ENCODE results near the gene NAA60.

Gene NAA60

GRCh38 chr16:3443108-3444031 is at the start of gene NAA60, which contains the start of gene ZNF597:
Gene NAA60, plus strand, starts transcription at chr16:3443680. Its CDS starts 32,548 bp downstream, at chr16:3476228.
Gene ZNF597, minus strand, starts transcription at chr16:3443504. Its CDS starts 351 bp downstream, at chr16:3443153.
- peak; percentile 60 for DNase-seq (ENCODE audit: insufficient read length, low spot score)

GRCh38 chr16:3400446-3400778 is 43.1 kb upstream of the NAA60 start:
- DNase-seq (ENCODE audit: insufficient read length, low spot score) (no peak), FAIRE-seq (no peak)

More at GRCh38 chr16:3443108-3444031, at the start of gene NAA60, which contains the start of gene ZNF597:
- peak; percentile 95 for FAIRE-seq

GRCh38 chr16:3400779-3401688 is 42.4 kb upstream of the NAA60 start, which contains the start of the genes ZNF174 and ZSCAN32:
Gene ZNF174, plus strand, starts transcription at chr16:3401215. Its CDS starts 790 bp downstream, at chr16:3402005.
Gene ZSCAN32, minus strand, starts transcription at chr16:3401004. Its CDS starts 3,447 bp downstream, at chr16:3397557.
- FAIRE-seq (peak; percentile 87), DNase-seq (ENCODE audit: insufficient read length, low spot score) (peak; percentile 97)

GRCh38 chr16:3401719-3402397 is 41.6 kb upstream of the NAA60 start:
- FAIRE-seq (peak; percentile 73), DNase-seq (ENCODE audit: insufficient read length, low spot score) (no peak)

DNA sequence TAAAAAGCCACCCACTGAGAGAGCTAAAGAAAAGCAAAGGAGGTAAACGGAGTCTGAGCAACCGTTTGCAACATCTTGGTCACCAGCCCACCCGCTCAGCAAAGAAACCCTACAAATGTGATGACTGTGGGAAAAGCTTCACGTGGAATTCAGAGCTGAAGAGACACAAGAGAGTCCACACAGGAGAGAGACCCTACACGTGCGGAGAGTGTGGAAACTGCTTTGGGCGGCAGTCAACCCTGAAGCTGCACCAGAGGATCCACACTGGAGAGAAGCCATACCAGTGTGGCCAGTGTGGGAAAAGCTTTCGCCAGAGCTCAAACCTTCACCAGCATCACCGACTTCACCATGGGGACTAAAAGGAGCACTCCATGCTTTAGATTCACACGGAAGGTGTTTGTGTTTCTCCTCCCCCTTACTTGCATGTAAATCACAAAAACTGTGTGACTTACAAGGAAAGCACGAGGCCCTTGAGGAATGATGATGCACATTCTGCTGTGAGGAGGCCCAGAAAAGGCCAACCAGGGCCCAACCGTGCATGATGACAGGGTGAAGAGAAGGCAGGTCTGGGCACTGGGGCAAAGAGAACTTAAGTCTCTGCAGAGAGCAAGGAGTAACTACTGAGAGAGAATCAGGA is 34.8 kb upstream of the NAA60 start:
- DNase-seq (ENCODE audit: insufficient read length, low spot score): no peak
- FAIRE-seq: no peak

DNA sequence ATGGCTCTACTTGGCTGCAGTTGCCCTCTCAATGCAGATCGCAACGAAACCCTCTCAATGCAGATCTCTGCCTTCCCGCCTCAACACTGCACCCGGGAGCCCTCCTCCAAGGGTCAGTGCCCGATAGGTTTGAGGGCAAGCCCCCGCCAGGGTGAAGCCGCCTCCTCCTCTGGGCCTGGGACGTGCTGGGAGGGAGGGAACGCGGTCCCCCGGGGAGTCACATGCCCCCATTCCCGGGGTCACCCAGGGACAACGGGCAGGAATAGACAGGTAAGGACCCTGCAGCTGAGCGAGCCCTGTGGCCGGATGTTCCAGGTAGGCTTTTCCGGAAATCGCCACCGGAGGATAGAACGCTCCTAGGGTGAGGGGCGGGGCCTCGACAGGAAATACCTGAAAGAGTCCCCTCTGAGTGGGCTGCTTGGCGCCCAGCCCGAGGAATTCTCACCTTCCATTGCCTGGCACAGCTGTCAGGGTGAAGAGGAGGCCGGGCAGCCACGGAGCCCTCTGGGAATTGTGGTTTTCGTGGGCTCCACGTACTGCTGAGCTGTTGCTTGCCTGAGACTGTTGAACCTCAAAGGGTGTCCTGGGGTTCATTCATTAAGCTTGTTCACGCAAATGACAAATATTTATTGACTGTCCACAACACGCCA is 29.6 kb upstream of the NAA60 start:
- DNase-seq (ENCODE audit: insufficient read length, low spot score) (no peak), FAIRE-seq (no peak)

DNA sequence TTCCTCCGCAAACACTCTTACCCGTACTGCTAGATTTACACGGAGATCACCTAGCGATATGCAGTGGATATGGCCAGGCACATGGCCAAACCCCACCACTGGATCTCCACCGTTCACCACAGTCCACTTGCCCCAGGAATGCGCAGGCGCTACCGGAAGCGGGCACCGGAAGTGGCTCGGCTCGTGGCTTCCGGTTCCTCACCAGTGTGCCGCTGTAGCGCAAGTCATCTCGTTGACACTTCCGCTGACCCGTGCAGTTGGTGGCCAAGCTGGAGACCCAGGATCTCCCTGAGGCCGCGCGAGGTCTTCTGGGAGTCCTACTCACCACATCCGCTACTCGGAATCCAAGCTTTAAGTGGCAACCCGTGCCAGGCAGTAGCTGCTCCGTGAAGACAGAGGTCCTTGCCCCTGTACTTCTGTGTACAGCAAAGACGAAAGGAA is 11.7 kb upstream of the NAA60 start:
- peak; percentile 21 for FAIRE-seq
- no peak for DNase-seq (ENCODE audit: insufficient read length, low spot score)

- no peak for FAIRE-seq
- no peak for DNase-seq (ENCODE audit: insufficient read length, low spot score)
These were observed 9.1 kb upstream of the NAA60 start for GRCh38 chr16:3434373-3434772.

- DNase-seq (ENCODE audit: insufficient read length, low spot score) (no peak), FAIRE-seq (no peak)
These were observed 3.8 kb upstream of the NAA60 start for GRCh38 chr16:3439637-3440036.

- FAIRE-seq (peak; percentile 68), DNase-seq (ENCODE audit: insufficient read length, low spot score) (no peak)
These were observed 530 bp downstream of the NAA60 start for GRCh38 chr16:3444032-3444388.

DNA sequence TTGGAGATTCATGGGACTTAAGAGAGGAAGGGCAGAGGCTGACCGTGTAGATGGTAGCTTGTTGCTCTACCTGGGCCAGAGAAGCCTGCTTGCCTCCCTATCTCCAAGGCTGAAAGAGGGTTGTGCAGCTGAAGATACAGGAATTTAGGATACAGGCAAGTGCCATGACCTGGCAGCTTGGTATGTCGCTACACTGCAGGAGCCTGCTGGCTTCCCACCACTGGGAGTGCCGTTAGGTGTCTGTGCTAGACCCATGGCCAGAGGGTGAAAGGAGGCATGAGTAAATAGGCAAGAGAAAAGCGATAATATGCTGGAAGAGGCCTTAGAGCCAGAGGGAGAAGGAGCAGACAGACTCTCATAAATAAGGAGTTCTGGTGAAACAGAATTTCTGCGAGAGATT is 10.6 kb downstream of the NAA60 start:
- DNase-seq (ENCODE audit: insufficient read length, low spot score): no peak
- no peak for FAIRE-seq

DNA sequence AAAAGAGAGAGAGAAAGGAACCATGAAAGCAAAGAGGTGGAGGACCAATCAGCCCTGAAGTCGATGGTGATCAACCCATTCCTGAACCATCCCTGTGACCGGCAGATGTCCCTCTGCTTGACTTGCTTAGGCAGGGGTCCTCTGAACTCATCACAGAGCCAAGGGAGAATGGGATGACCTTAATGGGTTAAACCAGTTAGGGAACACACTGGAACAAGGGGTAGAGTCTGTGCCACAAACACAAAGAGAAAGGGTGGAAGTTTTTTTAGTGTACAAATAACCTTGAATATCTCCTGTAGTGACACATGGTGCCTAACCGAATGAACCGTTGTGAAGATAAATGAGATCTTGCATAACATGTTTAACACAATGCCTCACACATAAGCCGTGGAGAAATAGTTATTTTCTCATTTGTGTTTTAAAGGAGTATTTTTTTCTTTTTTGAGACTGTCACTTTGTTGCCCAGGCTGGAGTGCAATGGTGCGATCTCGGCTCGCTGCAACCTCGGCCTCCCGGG is 11.2 kb downstream of the NAA60 start:
- DNase-seq (ENCODE audit: insufficient read length, low spot score) (no peak), FAIRE-seq (no peak)

- peak; percentile 99 for DNase-seq (ENCODE audit: insufficient read length, low spot score)
- peak; percentile 80 for FAIRE-seq
These were observed 14.2 kb downstream of the NAA60 start for GRCh38 chr16:3457434-3458252.

DNA sequence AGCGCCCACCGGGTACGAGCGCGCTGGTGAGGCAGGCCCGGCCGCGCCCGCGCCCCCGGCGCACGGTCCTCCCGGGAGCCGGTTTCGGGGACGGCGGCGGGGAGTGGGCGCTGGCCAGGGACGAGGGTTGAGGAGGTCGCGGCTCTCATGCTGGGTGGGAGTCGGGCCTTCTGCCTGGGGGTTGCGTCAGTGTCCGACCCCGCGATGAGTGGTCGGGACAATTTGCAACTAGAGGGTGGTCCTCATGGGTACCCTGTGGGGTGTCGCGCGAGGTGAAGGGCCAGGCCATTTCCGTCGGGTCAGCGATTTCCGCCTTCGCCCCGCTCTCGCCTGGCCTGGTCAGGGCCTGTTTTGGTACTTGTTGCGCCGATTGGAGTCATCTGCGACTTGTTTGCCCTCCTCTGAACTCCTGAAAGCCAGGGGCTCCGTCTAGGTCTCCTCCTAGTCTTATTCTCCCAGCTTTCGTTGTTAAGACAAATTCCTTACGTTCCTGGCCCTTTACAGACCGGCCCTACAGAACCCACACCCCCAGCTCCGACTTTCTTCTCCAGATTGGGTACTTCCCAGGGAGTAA is 14.9 kb downstream of the NAA60 start:
- FAIRE-seq (no peak), DNase-seq (ENCODE audit: insufficient read length, low spot score) (no peak)

- FAIRE-seq (peak; percentile 97), DNase-seq (ENCODE audit: insufficient read length, low spot score) (peak; percentile 77)
These were observed 15.4 kb downstream of the NAA60 start for GRCh38 chr16:3458852-3459361.

DNA sequence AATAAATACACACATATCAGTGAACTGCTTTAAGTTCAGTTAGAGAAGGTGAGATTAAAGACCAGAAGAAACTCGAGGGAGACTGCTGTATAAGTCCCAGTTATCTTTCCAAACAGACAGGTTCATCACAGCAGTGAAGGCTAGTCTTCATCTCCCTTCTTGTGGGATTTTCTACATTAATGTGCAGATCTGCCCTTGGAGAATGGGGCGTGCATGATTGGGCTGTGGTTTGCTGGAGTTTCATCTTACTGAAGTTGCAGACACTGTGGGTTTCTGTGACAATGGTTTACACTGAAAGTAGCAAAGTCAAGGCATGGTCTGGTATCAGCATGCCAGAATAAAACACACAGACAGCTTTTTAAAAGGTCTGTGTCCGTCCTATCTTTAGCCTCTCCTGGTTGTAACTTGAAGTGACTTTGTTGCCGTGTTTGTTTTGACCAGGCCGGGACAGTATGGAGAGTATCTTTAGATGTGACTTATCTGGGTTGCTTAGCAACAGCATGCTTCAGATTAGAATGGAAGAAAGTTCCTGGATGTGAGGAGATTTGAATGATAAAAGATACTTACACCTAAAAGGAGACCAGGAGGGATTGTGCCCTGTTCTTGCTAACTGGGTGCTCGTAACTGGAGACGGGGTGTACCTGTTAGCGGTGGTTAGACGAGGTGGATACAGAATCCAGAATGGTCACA is 16.1 kb downstream of the NAA60 start:
- FAIRE-seq (peak; percentile 89), DNase-seq (ENCODE audit: insufficient read length, low spot score) (no peak)

GRCh38 chr16:3460121-3460520 is 16.6 kb downstream of the NAA60 start:
- DNase-seq (ENCODE audit: insufficient read length, low spot score) (no peak), FAIRE-seq (no peak)
